Fibroblast of mammary gland (primary cell): ENCODE data around the gene DTNBP1.

ENCODE experiments used
- DNase-seq: peaks from one replicate; pipeline ENCODE4 v3.0.0-alpha.2; 2010; ENCODE audit warnings: low read depth
- H3K4me3 ChIP-seq: 2 replicates; pipeline ENCODE4 v1.5.1; 2011; ENCODE audit warnings: low read depth, mild to moderate bottlenecking, low read length, moderate library complexity; ENCODE audit not compliant: control insufficient read depth
- CTCF ChIP-seq: conservative IDR thresholded peaks from 2 replicates; pipeline ENCODE4 v1.5.1; 2011; ENCODE audit warnings: low read depth, low read length, inconsistent platforms; ENCODE audit not compliant: control insufficient read depth, insufficient read depth

DTNBP1 gene

GRCh38 chr6:15507221-15507620, 155.6 kb downstream of the DTNBP1 start:
- no peak for DNase-seq
- H3K4me3 ChIP-seq, result no peak overlapping the region
- no peak for TF ChIP-seq CTCF

GRCh38 chr6:15506066-15506465, 156.8 kb downstream of the DTNBP1 start:
- no peak for DNase-seq
- no peak overlapping the region for H3K4me3 ChIP-seq
- no peak for TF ChIP-seq CTCF

GRCh38 chr6:15505463-15505918, 157.3 kb downstream of the DTNBP1 start:
- DNase-seq, result no peak
- no peak for TF ChIP-seq CTCF
- no peak overlapping the region for H3K4me3 ChIP-seq

- H3K4me3 ChIP-seq, result peak overlapping the region; percentile 11
- DNase-seq, result peak; percentile 98
- no peak for TF ChIP-seq CTCF
Observed at GRCh38 chr6:15504581-15505350, 158.1 kb downstream of the DTNBP1 start.

GRCh38 chr6:15504040-15504495, 158.8 kb downstream of the DTNBP1 start:
- peak; percentile 62 for DNase-seq

GRCh38 chr6:15503346-15503680, 159.5 kb downstream of the DTNBP1 start:
- no peak overlapping the region for H3K4me3 ChIP-seq
- no peak for TF ChIP-seq CTCF
- DNase-seq, result no peak

More at GRCh38 chr6:15504040-15504495, 158.8 kb downstream of the DTNBP1 start:
- H3K4me3 ChIP-seq, result peak overlapping the region; percentile 11
- peak; percentile 47 for TF ChIP-seq CTCF
